Fibroblast of lung (primary cell): Measurements from ENCODE around the gene HSPA6. TPM values are rescaled to one million over a fixed set of nuclear protein-coding genes. Genes with fewer than 3 reads are reported as not detected.
"Not testable (repeated sequence)": the region's sequence is repeated elsewhere in the genome, so short reads cannot be mapped to it uniquely, and the experiment has no call there.

Experiments
- DNase-seq, 2 donors: peaks; one replicate each; pipeline versions ENCODE4 v3.0.0 to v3.0.0-alpha.2; 2010; ENCODE audit warnings: low read depth in 2 of 2
- H2AFZ ChIP-seq: 2 replicates; pipeline ENCODE4 v1.5.1; 2012; ENCODE audit warnings: low read length, control low read depth, inconsistent platforms
- H3K27ac ChIP-seq: 2 replicates; pipeline ENCODE4 v1.5.1; 2011; ENCODE audit warnings: low read length, control low read depth; ENCODE audit not compliant: insufficient read depth
- H3K27me3 ChIP-seq: 2 replicates; pipeline ENCODE4 v1.5.1; 2011; ENCODE audit warnings: mild to moderate bottlenecking, low read length; ENCODE audit not compliant: control insufficient read depth, insufficient read depth
- H3K36me3 ChIP-seq: 2 replicates; pipeline ENCODE4 v1.5.1; 2011; ENCODE audit warnings: low read length; ENCODE audit not compliant: control insufficient read depth, insufficient read depth
- H3K4me1 ChIP-seq: 2 replicates; pipeline ENCODE4 v1.5.1; 2011; ENCODE audit warnings: low read length; ENCODE audit not compliant: control insufficient read depth, insufficient read depth; ENCODE audit errors: extremely low read depth
- H3K4me2 ChIP-seq: 2 replicates; pipeline ENCODE4 v1.5.1; 2011; ENCODE audit warnings: low read length, control low read depth; ENCODE audit not compliant: insufficient read depth; ENCODE audit errors: extremely low read depth
- H3K4me3 ChIP-seq, 4 experiments: fragments of 200-600 bp in 1 of 4; sonication (generic) in 1 of 4; replicated peaks in 1 of 4; 2 replicates each; pipeline ENCODE4 v1.5.1; 2011 to 2016; ENCODE audit warnings: low read length in 4 of 4, low read depth in 3 of 4, mild to moderate bottlenecking in 3 of 4, control low read depth in 2 of 4, inconsistent platforms in 1 of 4, mixed read lengths in 1 of 4; ENCODE audit not compliant: insufficient read depth in 1 of 4; ENCODE audit errors: control extremely low read depth in 1 of 4
- H3K79me2 ChIP-seq: 2 replicates; pipeline ENCODE4 v1.5.1; 2012; ENCODE audit warnings: mild to moderate bottlenecking, low read length, inconsistent platforms; ENCODE audit not compliant: control insufficient read depth, insufficient read depth
- H3K9ac ChIP-seq: 2 replicates; pipeline ENCODE4 v1.5.1; 2011; ENCODE audit warnings: mild to moderate bottlenecking, low read length, control low read depth; ENCODE audit not compliant: insufficient read depth
- H3K9me3 ChIP-seq: 2 replicates; pipeline ENCODE4 v1.5.1; 2012; ENCODE audit warnings: low read depth, low read length; ENCODE audit not compliant: control insufficient read depth, insufficient read depth
- H4K20me1 ChIP-seq: 2 replicates; pipeline ENCODE4 v1.5.1; 2011; ENCODE audit warnings: low read length; ENCODE audit not compliant: control insufficient read depth, insufficient read depth; ENCODE audit errors: extremely low read depth
- CTCF ChIP-seq, 2 donors: IDR thresholded peaks in 1 of 2; conservative IDR thresholded peaks in 1 of 2; 1 replicate in 1 of 2; 2 replicates in 1 of 2; pipeline ENCODE4 v1.5.1; 2011 to 2012; ENCODE audit warnings: low read length in 2 of 2, control low read depth in 1 of 2, inconsistent platforms in 1 of 2, low read depth in 1 of 2, mild to moderate bottlenecking in 1 of 2
- EZH2 ChIP-seq: IDR thresholded peaks from 2 replicates; pipeline ENCODE4 v1.5.1; 2012; ENCODE audit warnings: low read length, control low read depth, mild to moderate bottlenecking; ENCODE audit errors: missing control alignments
- polyA minus RNA-seq: library from RNA; depleted of rRNA, polyadenylated mRNA; stranded (reverse); fragments of >200 nt; gene quantifications from 2 replicates; pipeline ENCODE4 v1.2.3, GENCODE V29; 2011; ENCODE audit warnings: low replicate concordance
- polyA plus RNA-seq, 2 donors: library from polyadenylated mRNA; depleted of rRNA in 1 of 2; stranded (reverse) in 1 of 2; unstranded in 1 of 2; fragments of >200 nt; gene quantifications; 2 replicates each; pipeline ENCODE4 v1.2.1, GENCODE V29; 2011 to 2012; ENCODE audit warnings: missing spikeins in 1 of 2
- total RNA-seq: library from RNA; depleted of rRNA; stranded (reverse); fragments of >200 nt; gene quantifications from 2 replicates; pipeline ENCODE4 v1.2.1, GENCODE V29; 2014

The HSPA6 gene
- total RNA-seq (0.51 and 2.3 TPM in 2 replicates), polyA plus RNA-seq (0.22 and 0.33 TPM in 2 replicates), polyA minus RNA-seq (2.7 TPM in 1 of 2 replicates, not detected in the other)
- 0.25 and 0.30 TPM in 2 replicates for polyA plus RNA-seq (2012)

- Histone ChIP-seq H3K27ac (peak within 1 kb of the TSS; percentile 69), H2AFZ (peak within 1 kb of the TSS; percentile 65), H3K4me2 (peak within 1 kb of the TSS; percentile 78), H3K9ac (peak within 1 kb of the TSS; percentile 44), H3K4me3 (peak within 1 kb of the TSS; percentile 51 to 70 (median 62))
- peak; percentile 73 to 86 for DNase-seq
- not testable (repeated sequence) for H3K27me3 ChIP-seq, H3K36me3 ChIP-seq, H3K4me1 ChIP-seq, H3K79me2 ChIP-seq, H3K9me3 ChIP-seq, H4K20me1 ChIP-seq
Observed at GRCh38 chr1:161523817-161524741, at the start of gene HSPA6. Gene HSPA6, plus strand, starts transcription at chr1:161524540. Its CDS starts 119 bp downstream, at chr1:161524659.

GRCh38 chr1:161477711-161478110 lies 46.6 kb upstream of the HSPA6 start:
- not testable (repeated sequence) for H3K79me2 ChIP-seq, H3K4me3 ChIP-seq, H3K27me3 ChIP-seq, H3K9me3 ChIP-seq, DNase-seq, H3K4me2 ChIP-seq, H4K20me1 ChIP-seq, H3K27ac ChIP-seq, H2AFZ ChIP-seq, H3K4me1 ChIP-seq, H3K9ac ChIP-seq, H3K36me3 ChIP-seq

GRCh38 chr1:161478985-161479384 lies 45.4 kb upstream of the HSPA6 start:
- Histone ChIP-seq H3K36me3 (no peaks in the 10 kb centered on the region), H3K27ac (no peak overlapping the region), H3K27me3 (no peaks in the 10 kb centered on the region), H3K9ac (no peak overlapping the region), H3K9me3 (no peaks in the 10 kb centered on the region), H3K4me2 (no peak overlapping the region), H4K20me1 (no peaks in the 10 kb centered on the region), H3K79me2 (no peaks in the 10 kb centered on the region), H3K4me3 (no peak overlapping the region), H3K4me1 (no peaks in the 10 kb centered on the region), H2AFZ (no peak overlapping the region)
- no peak for TF ChIP-seq CTCF (conservative IDR thresholded peaks at IDR 0.05 in 1 of 2, IDR thresholded peaks at IDR 0.05 in 1 of 2; ENCODE audit: low read depth in 1 of 2, low read length in 2 of 2)
- no peak for TF ChIP-seq EZH2
- no peak for DNase-seq
